Stimulated activated CD8-positive, alpha-beta memory T cell treated with anti-CD3 and anti-CD28 coated beads, Interleukin-12 subunit alpha, Interleukin-12 subunit beta, amount 100 ng/mL, for 4 hours (primary cell): ENCODE data around the gene TENM4.
"Not testable (repeated sequence)": the region's sequence is repeated elsewhere in the genome, so short reads cannot be mapped to it uniquely, and the experiment has no call there.

Source experiments
- DNase-seq: peaks from one replicate; pipeline ENCODE4 v3.0.0-alpha.2; 2020; ENCODE audit warnings: low read depth

Gene TENM4

DNA sequence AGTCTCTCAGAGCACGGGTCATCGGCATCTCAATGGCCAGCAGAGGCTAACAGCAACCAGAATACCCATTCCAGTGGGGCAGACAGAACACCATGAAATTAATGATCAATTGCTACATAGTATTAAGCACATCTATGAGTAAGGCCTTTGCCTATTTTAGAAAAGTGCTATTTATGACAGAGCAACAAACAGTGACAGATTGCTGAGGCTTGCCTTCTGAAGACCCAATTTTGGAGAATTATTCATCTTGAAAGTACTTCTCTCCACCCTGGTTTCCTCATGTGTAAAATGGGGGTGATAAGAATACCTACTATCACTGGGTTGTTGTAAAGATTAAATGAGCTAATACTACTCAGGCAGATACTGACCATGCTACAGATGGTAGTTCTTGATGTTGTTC, 232.7 kb downstream of the TENM4 start:
- no peak for DNase-seq

GRCh38 chr11:79206951-79207350, 233.9 kb downstream of the TENM4 start:
- DNase-seq, result no peak

GRCh38 chr11:79205786-79206185, 235.0 kb downstream of the TENM4 start:
- no peak for DNase-seq

DNA sequence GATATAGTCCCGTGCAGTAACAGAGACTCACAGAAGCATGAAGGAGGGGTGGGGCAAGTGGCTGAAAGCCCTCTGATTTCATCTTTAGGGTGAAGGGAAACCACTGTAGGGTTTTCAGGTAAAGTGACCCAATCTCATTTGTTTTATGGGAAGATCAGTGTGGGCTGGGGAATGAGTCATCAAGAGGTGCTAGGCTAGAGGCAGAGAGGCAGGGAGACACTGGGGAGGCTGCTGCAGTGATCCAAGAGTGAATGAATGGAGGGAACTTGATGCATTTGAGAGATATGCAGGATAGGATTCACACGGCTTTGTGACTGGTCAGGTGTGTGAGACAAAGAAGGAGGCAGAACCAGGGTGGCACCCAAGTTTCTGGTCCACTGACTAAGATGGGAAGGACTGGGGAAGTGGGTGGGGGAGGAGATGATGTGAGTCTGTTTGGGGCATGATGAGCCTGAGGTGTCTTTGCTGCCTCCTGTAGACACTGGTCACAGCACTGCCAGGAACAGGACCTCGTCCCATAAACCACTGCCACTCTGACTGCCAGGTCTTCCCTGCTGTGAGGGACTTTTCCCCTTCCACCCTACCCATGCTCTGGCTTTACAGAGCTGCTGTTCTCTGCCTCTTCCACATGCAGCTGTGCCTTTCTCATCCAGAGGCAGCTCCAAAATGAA, 239.0 kb downstream of the TENM4 start:
- DNase-seq, result no peak

DNA sequence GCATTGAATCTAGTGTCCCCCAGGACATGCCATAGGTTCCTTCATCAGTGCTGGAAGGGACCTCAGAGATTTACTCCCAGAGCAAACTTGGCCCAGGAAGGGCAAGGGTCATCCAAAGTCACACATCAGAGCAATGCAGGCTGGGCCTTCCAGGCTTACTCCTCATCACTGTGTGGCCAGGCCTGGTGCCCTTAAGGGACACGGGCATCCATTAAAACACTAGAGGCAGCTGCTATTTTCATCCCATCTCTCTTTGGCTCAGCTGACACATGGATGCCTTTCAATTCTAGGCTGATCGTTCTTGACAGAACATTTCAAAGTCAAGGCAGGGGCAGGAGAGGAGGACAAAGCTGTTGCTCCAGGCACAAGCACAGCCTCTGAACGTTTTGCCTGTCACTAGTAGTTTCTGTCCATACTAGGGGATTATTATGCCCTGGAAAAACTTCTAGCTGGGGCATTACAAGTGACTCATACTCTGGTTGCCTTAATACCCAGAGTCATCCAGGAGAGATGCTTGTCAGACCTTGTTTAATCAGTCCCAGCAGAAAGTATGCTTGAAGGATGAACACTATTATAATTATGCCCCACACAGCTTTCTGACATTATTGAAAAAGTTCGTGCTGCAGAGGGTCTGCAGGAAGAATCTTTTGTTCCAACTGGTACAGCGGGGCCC, 240.3 kb downstream of the TENM4 start:
- no peak for DNase-seq

DNA sequence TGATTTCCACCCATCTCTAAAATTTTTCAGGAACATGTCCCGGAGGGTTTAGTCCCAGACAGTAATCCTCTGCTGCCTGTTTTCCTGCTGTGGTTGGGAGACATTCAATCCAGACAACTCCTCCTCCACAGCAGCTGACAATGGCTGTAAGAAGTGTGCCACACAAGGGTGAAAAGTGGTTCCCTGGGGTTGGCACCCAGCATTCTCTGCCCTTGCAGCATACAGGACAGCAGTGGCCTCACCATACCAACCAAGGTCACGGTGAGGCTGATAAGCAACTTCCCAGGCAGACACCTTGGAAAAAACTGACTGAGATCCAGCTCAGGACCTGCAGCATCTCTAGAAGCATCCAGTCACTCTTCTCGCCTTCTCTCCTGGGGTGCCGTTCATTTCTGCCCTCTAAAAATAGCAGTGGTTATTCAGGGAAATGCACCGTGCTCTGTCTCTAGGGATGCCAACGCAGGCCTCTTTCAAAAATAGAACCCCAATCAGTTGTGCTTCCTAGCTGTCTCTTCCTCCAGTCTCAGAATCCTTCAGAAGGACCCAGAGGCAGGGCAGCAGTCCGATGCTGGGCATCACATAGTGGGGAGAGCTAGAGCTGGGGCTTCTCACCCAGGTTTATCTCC, 241.0 kb downstream of the TENM4 start:
- no peak for DNase-seq

DNA sequence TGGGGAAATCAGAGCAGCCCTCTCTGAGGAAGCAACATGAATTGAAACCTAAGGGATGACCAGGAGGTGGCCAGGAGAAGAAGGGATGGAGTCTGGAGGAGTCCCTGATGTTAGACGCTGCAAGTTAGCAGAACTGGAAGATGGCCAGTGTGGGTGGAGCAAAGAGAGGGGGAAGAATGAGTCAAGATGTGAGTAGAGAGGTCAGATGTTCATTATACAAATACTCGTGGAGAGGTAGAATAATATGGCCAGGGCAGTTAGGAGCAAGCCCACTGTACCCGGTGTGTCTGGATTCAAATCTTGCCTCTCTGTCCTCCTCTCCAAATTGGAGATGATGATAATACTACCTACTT, 242.0 kb downstream of the TENM4 start:
- DNase-seq, result no peak

GRCh38 chr11:79198203-79198897, 242.5 kb downstream of the TENM4 start:
- no peak for DNase-seq

DNA sequence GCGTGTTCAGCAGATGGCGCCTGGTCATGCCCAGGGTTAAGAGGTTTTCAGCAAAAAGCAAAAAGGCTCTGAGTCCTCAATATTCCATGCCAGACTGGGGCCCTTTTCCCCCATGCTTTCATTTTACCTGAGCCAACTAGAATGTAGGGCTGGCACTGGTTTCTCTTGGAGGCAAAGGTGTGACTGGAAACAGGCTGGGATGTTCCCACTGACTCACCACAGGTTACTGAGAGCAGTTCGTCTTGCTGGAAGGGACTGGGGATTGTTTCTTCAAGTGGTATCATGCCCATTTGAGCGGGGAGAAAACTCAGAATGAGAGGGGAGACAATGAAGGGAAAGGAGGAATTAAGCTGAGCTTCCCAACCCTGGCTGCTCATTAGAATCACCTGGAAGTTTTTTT, 243.9 kb downstream of the TENM4 start:
- no peak for DNase-seq

DNA sequence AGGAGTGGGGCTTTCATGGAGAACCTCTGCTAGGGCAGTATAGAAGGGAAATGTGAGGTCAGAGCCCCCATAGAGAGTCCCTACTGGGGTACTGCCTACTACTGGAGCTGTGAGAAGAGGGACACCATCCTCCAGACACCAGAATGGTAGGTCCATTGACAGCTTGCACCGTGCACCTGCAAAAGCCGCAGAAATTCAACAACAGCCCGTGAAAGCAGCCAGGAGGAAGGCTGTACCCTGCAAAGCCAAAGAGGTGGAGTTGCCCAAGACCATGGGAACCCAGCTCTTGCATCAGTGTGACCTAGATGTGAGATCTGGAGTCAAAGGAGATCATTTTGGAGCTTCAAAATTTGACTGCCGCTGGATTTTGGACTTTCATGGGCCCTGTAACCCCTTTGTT, 245.6 kb downstream of the TENM4 start:
- DNase-seq, result no peak

GRCh38 chr11:79193663-79194310, 247.0 kb downstream of the TENM4 start:
- no peak for DNase-seq

DNA sequence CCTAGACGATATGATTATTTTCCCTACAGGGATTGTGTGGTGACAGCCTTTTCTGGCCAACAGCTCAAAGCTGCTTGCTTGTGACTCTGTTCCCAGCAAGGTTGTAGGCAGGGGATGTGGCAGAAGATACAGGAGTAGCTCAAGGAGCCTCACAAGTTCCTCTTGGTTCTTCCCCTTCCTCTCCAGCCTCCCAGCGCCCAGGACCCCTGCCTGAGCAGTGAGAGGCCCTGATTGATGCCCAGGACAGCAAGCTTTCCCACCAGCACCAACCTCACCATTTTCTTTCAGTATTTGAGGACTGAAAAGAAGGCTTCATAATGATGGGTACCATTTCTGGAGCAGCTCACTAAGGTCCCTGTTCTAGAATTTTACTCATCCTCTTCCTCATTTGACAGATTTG, 248.0 kb downstream of the TENM4 start:
- no peak for DNase-seq

GRCh38 chr11:79191716-79192115, 249.1 kb downstream of the TENM4 start:
- DNase-seq, result not testable (repeated sequence)

DNA sequence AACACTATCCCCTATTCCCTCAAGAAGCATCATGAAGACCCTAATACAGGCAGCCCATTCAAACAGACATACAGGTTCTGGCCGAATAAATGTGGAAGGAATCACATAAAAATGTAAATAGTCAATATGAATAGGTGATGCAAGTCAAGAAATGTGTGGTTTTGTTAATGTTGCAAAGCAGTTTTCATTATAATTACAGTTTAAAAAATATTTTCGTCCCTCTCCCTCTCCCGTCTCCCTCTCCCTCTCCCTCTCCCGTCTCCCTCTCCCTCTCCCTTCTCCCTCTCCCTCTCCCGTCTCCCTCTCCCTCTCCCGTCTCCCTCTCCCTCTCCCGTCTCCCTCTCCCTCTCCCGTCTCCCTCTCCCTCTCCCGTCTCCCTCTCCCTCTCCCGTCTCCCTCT, 250.3 kb downstream of the TENM4 start:
- DNase-seq, result not testable (repeated sequence)

DNA sequence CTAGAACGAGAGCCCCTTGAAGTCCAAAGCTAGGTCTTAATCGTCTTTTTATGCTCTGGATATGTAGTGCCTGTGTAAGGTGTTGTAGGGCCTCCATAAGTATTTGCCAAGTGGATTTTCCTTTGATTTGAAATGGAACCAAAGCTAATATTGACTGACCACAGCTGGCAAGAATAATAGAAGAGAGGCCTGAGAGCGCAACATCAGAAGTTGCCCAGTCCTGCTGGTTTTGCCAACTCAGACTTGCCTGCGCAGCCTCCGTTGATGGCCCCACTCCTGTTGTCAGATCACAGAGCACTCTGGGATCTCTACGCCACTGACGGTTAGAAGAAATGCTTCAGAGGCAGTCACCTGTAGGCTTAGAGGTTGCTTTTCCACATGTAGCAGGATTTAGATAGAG, 251.2 kb downstream of the TENM4 start:
- DNase-seq, result no peak

DNA sequence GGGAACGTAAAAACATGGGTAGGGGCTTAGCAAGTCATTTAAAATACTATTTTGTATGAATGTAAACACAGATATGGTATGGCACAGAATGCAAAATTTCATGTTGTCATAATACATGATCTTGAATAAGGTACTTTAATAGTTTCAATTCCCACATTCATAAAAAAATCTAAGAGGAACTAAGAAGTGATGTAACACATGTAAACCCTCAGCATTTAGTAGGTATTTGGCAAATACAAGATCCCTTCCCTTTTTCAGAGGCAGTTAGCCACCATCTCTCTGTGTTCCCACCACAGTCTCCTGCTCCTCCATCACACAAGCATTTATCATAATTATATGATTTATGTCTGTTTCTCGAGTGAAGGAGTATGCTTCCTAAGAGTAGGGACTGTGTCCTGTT, 251.8 kb downstream of the TENM4 start:
- no peak for DNase-seq

DNA sequence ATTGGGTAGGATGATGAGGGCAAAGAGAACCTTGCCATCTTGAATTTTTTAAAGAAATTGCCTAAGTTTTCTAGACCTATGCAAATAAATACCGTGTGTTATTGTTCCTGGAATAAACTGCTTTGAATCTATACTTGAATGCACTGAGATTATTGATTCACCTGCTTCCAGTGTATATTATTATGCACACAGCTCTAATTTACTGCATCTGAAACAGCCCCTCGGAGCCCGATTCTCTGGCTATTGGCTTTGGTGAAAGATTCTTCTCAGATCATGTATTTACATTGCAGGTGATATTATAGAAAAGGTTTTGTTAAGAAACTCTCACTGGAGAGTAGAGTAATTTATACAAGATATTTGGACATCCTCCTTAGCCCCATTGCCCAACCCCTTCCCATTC, 254.2 kb downstream of the TENM4 start:
- no peak for DNase-seq

DNA sequence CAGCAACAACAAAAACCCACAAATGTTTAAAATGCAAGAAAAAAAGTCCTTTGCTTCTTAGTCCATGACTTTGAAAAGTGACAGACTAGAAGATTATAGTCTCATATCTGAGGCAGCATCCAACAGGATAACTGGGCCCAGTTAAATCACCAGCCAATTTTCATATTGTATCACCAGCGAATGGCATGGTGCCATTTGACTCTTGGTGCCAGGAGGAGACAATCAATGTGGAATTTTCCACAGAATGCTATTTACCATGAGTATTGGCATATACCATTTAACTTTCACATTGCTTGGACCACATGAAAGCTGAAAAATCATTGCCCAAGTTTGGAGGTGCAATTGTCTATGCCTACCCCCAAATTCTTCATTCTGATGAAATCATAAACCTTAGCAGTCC, 255.5 kb downstream of the TENM4 start:
- DNase-seq, result no peak

DNA sequence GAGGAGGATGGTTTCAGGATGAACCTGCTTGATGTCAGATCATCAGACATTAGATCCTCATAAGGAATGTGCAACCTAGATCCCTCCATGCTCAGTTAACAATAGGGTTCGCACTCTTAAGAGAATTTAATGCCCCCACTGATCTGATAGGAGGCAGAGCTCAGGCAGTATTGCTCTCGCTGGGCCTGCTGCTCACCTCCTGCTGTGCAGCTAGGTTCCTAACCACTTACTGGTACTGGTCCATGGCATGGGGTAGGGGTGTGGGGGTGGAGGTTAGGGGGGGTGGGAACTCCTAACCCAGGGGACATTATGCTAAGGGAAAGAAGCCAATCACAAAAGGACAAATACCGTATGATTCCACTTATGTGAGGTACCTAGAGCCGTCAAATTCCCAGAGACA, 256.5 kb downstream of the TENM4 start:
- DNase-seq, result no peak

- DNase-seq, result no peak
Observed at GRCh38 chr11:79182794-79183193, 258.0 kb downstream of the TENM4 start.

DNA sequence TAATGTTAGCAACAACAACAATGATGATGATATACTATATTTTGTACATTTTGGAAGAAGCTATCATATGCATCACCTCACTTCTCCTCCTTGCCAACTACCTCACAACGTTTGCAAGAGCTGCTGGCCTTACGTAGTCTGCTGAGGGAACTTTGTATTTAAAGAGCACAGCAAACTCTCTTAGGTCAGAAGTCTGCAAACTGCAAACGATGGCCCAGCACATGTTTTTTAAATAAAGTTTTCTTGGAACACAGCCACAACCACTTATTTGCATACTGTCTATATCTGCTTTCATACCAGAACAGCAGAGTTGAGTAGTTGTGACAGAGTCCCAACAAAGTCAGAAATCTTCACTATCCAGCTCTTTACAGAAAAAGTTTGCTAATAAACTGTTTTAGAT, 261.7 kb downstream of the TENM4 start:
- DNase-seq, result no peak
